Measurements from ENCODE around the gene TICAM2. TPM values are rescaled to one million over a fixed set of nuclear protein-coding genes. Genes with fewer than 3 reads are reported as not detected.

TICAM2 gene
- total RNA-seq, 1 experiment from 2014 or later: 0.24 TPM

GRCh38 chr5:115559524-115559923 lies 42.8 kb downstream of the TICAM2 start:
- Histone ChIP-seq H3T11ph (ENCODE audit: low read length) (no peak overlapping the region), H3K56ac (ENCODE audit: insufficient read length, low read depth, low read length) (no peak overlapping the region), H3K4ac (ENCODE audit: low read depth, low read length) (no peak overlapping the region), H2AFZ (ENCODE audit: low read length) (no peak overlapping the region), H3K79me2 (ENCODE audit: insufficient read depth, low read length) (no peaks in the 10 kb centered on the region), H4K91ac (ENCODE audit: insufficient read length, low read depth, low read length) (no peak overlapping the region), H3K27me3 (ENCODE audit: insufficient read depth, low read length) (no peaks in the 10 kb centered on the region), H2BK12ac (ENCODE audit: insufficient read length, low read depth, low read length) (no peak overlapping the region), H4K5ac (ENCODE audit: insufficient read length, low read depth, low read length) (no peak overlapping the region), H2BK20ac (ENCODE audit: low read depth, low read length, poor library complexity, severe bottlenecking) (no peak overlapping the region), H2AK5ac (ENCODE audit: insufficient read length, low read length) (no peak overlapping the region), H3K79me1 (ENCODE audit: insufficient read depth, low read depth, low read length, poor library complexity, severe bottlenecking) (no peaks in the 10 kb centered on the region), H2BK15ac (ENCODE audit: low read depth, low read length) (no peak overlapping the region), H3K9me3 (ENCODE audit: control insufficient read depth, low read depth, low read length) (no peaks in the 10 kb centered on the region), H3K9ac (ENCODE audit: extremely low read depth, insufficient read length, low read length) (no peak overlapping the region), H3K14ac (ENCODE audit: insufficient read depth, low read length) (no peak overlapping the region), H3K4me2 (ENCODE audit: insufficient read depth, insufficient read length, low read length) (no peak overlapping the region), H3K27ac (ENCODE audit: insufficient read length, low read depth, low read length) (no peak overlapping the region), H2BK5ac (ENCODE audit: insufficient read length, low read length) (no peak overlapping the region), H2BK120ac (ENCODE audit: low read depth, low read length, poor library complexity, severe bottlenecking) (no peak overlapping the region), H3K4me1 (ENCODE audit: insufficient read depth, low read length) (peaks cover 6% of the 10 kb centered on the region; the same call in 1 of the 2 replicates), H3K23me2 (ENCODE audit: insufficient read length, low read depth, low read length, poor library complexity, severe bottlenecking) (no peaks in the 10 kb centered on the region), H4K20me1 (ENCODE audit: control insufficient read depth, insufficient read depth, insufficient read length) (no peaks in the 10 kb centered on the region), H3K23ac (ENCODE audit: insufficient read length, low read depth, low read length) (no peak overlapping the region), H3K18ac (ENCODE audit: insufficient read length, low read depth, low read length) (no peak overlapping the region), H4K8ac (replicated peaks; ENCODE audit: insufficient read length, low read depth, low read length) (no peak overlapping the region)
- H3K4me3 Mint-ChIP-seq: no peak overlapping the region
- DNase-seq: no peak
- peaks cover 9 to 18% of the 10 kb centered on the region in 2 experiments for H3K4me1 Mint-ChIP-seq
- H3K9me3 Mint-ChIP-seq: no peaks in the 10 kb centered on the region
- H3K27ac Mint-ChIP-seq: no peak overlapping the region
- TF ChIP-seq CTCF (conservative IDR thresholded peaks at IDR 0.05): no peak
- no peaks in the 10 kb centered on the region for H3K27me3 Mint-ChIP-seq (ENCODE audit: low read depth)
- H3K36me3 Mint-ChIP-seq (ENCODE audit: insufficient read depth in 1 of 3, low read depth in 3 of 3): no peaks in the 10 kb centered on the region; a peak in 1 of 7 replicates

Data from H9 (cell line).